HTR-8/SVneo (cell line): Measurements from ENCODE around the gene LENG9.

Experiments used
- DNase-seq: peaks from one replicate; pipeline ENCODE4 v3.0.0; 2011; ENCODE audit warnings: low spot score, mixed read lengths; ENCODE audit not compliant: insufficient read length
- FAIRE-seq: peaks from 2 replicates; lab custom pipeline; 2011; peaks lifted over from hg19 to GRCh38; lab: Jason Lieb, UNC

The LENG9 gene

GRCh38 chr19:54461210-54461609, 2.4 kb downstream of the LENG9 start:
- FAIRE-seq = no peak
- no peak for DNase-seq

- no peak for DNase-seq
- FAIRE-seq = no peak
Measured at GRCh38 chr19:54460230-54461005, 3.2 kb downstream of the LENG9 start.

GRCh38 chr19:54459282-54460229, 4.0 kb downstream of the LENG9 start:
- DNase-seq (no peak), FAIRE-seq (no peak)

GRCh38 chr19:54458648-54459281, 4.8 kb downstream of the LENG9 start:
- no peak for DNase-seq
- no peak for FAIRE-seq

GRCh38 chr19:54457773-54458647, 5.6 kb downstream of the LENG9 start:
- DNase-seq = no peak
- FAIRE-seq = no peak

- DNase-seq (no peak), FAIRE-seq (no peak)
Measured at GRCh38 chr19:54456423-54457373, 6.9 kb downstream of the LENG9 start.

- FAIRE-seq (no peak), DNase-seq (no peak)
Measured at GRCh38 chr19:54455786-54456422, 7.7 kb downstream of the LENG9 start.

GRCh38 chr19:54454781-54455675, 8.6 kb downstream of the LENG9 start:
- DNase-seq (no peak), FAIRE-seq (no peak)

- DNase-seq (no peak), FAIRE-seq (no peak)
Measured at GRCh38 chr19:54453921-54454780, 9.4 kb downstream of the LENG9 start.

- FAIRE-seq (no peak), DNase-seq (no peak)
Measured at GRCh38 chr19:54452626-54453025, 11.0 kb downstream of the LENG9 start.

- DNase-seq (no peak), FAIRE-seq (no peak)
Measured at GRCh38 chr19:54451997-54452396, 11.6 kb downstream of the LENG9 start.

GRCh38 chr19:54451331-54451871, 12.2 kb downstream of the LENG9 start:
- no peak for FAIRE-seq
- DNase-seq = no peak

- FAIRE-seq = no peak
Measured at GRCh38 chr19:54449701-54450069, 13.9 kb downstream of the LENG9 start.

GRCh38 chr19:54448774-54449700, 14.5 kb downstream of the LENG9 start, which contains the start of gene LENG8:
LENG8 (plus strand) TSS chr19:54449199; CDS start chr19:54451345, 2,146 bp downstream.
- peak; percentile 99 for FAIRE-seq

More at GRCh38 chr19:54449701-54450069, 13.9 kb downstream of the LENG9 start:
- DNase-seq = no peak

More at GRCh38 chr19:54448774-54449700, 14.5 kb downstream of the LENG9 start, which contains the start of gene LENG8:
- peak; percentile 95 for DNase-seq
